ENCODE measurements around the gene KPNA6.

GRCh38 chr1:32060914-32061313 is 46.9 kb upstream of the KPNA6 start:
- TF ChIP-seq CTCF (IDR thresholded peaks at IDR 0.05; ENCODE audit: borderline replicate concordance, extremely low read depth, low read length, poor library complexity, severe bottlenecking) (no peak), EZH2 (IDR thresholded peaks at IDR 0.05; ENCODE audit: borderline replicate concordance, low read depth, low read length, severe bottlenecking) (no peak)
